ENCODE measurements around the gene VSTM2L.

GRCh38 chr20:37927410-37928095 is 24.6 kb downstream of the VSTM2L start:
- no peak for TF ChIP-seq EZH2 (IDR thresholded peaks at IDR 0.05; ENCODE audit: insufficient read depth, poor library complexity, severe bottlenecking)
- no peak for TF ChIP-seq EZH2phosphoT487 (IDR thresholded peaks at IDR 0.05; ENCODE audit: insufficient read depth, low read depth)

All from GM23248 (cell line).